SK-MEL-5 (cell line): ENCODE measurements around the gene MED29. TPM values are rescaled to one million over a fixed set of nuclear protein-coding genes. Genes with fewer than 3 reads are reported as not detected.
A peak's percentile ranks its signal among the peaks of the same experiment; 100 is the strongest.

Experiments
- DNase-seq: peaks from one replicate; pipeline ENCODE4 v3.0.0-alpha.2; 2016; ENCODE audit warnings: low read depth, low spot score
- in situ Hi-C: cut with HindIII; loops from 2 replicates; pipeline ENCODE4 v1.10.0; 2016; ENCODE audit warnings: low sequenced_read_pairs, high pct_unique_total_duplicates, low pct_unique_long_range_greater_than_20kb
- total RNA-seq: library from RNA; depleted of rRNA; stranded (reverse); fragments of >200 nt; shearing (Covaris generic); gene quantifications from 2 replicates; pipeline ENCODE4 v1.2.3, GENCODE V29; 2014

The MED29 gene
- total RNA-seq, 1 experiment from 2014 or later: 23.2 TPM

DNA sequence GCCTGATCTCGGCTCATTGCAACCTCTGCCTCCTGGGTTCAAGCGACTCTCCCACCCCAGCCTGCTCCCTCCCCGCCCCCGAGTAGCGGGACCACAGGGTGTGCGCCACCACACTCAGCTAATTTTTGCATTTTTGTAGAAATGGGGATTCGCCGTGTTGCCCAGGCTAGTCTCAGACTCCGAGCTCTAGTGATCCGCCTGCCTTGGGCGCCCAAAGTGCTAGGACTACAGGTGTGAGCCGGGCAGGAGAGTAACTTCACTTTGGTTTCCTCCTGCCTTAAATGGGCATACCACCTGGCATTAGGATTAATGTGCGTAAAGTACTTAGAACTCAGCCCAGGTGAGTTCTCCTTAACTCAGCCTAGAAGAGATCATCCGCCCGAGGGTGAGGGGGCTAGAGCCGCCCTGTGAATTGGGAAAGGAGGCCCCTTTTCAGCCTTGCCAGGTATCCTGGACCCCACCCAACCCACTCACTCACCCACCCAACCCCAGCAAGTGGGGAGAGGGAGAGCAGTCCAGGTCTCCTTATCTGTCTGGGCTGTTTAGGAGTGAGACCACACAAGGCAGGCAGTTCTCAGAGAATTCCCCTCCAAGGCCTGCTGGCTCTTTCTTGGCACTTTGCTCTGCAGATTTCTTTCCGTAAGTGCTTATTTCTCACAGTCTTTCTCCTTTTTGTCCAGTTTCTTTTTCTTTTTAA is 14.2 kb downstream of the MED29 start:
- in situ Hi-C loops: no loop called here
- DNase-seq: no peak

DNA sequence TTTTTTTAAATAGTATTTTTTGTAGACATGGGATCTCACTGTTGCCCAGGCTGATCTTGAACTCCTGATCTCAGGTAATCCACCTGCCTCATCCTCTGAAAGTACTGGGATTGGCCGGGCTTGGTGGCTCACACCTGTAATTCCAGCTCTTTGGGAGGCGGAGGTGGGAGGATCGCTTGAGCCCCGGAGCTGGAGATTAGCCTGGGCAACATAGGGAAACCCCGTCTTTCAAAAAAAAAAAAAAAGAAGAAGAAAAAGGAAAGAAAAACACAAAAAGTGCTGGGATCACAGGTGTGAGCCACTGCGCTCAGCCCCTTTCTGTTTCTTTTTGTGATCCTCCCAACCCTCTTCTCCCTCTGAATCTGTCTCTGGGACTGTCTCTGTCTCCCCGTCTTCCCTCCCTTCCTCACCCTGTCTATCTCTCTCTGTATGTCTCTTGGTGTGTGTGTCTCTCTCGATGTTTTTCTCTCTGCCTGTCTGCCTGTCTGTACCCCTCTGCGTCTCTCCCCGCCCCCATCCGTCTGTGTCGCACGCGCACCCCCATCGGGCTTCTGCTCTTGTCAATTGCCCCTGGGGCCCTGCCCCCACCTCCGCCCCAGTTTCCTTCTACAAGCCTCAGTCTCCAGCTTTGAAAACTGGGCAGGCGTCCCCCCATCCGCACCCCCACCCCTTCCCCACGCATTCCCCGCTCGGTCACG is 14.9 kb downstream of the MED29 start:
- no peak for DNase-seq
- in situ Hi-C loops: no loop called here

DNA sequence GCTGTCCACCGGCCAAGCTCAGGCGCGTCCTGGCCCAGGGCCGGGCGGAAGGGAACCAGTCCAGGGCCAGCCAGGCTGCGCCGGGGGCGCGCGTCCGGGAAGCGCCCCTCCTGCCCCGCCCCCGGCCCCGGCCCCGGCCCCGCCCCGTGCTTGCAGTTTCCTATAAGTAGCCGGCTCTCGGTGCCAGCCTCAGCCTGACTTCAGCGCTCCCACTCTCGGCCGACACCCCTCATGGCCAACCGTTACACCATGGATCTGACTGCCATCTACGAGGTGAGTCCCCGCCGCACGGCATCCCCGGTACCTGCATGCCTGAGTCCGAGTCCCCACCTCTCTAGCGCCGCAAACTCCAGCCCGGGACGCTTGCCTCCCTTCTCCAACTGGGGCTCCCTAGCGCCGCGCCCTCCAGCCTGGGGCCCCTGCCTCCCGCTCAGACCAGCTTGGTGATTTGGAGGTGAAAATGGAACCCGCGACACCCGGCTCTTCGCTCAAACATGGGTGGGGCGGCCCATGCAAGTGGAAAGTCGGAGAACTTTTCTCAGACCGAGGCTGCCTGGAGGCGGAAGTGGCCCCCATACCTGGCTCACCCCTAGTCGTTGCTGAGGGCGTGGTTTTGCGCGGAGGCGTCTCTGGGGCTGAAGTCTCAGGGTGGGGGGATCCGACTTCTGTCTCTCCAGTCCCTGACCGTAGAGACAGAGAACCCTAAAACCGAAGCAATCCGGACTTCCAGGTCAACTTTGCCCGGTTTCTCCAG is 15.7 kb downstream of the MED29 start, which contains the start of gene ZFP36:
Gene ZFP36 (plus strand): TSS at position 192 of the 754 bp plus-strand sequence. CDS start 58 bp downstream, at position 250.
- in situ Hi-C loops: no loop called here
- DNase-seq: peak; percentile 73

DNA sequence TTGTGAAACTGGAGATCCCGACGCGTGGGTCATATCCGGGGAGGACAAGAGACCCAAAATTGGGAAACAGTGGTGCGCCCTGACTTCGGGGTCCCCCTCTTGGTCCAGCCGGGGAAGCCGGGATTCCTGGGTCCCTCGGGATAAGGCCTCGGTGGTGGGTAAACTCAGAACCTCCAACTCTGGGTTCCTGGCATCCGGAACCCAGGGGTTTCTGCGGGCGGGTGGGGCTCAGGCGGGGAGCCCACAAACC is 16.2 kb downstream of the MED29 start:
- in situ Hi-C loops: no loop called here
- DNase-seq: no peak

DNA sequence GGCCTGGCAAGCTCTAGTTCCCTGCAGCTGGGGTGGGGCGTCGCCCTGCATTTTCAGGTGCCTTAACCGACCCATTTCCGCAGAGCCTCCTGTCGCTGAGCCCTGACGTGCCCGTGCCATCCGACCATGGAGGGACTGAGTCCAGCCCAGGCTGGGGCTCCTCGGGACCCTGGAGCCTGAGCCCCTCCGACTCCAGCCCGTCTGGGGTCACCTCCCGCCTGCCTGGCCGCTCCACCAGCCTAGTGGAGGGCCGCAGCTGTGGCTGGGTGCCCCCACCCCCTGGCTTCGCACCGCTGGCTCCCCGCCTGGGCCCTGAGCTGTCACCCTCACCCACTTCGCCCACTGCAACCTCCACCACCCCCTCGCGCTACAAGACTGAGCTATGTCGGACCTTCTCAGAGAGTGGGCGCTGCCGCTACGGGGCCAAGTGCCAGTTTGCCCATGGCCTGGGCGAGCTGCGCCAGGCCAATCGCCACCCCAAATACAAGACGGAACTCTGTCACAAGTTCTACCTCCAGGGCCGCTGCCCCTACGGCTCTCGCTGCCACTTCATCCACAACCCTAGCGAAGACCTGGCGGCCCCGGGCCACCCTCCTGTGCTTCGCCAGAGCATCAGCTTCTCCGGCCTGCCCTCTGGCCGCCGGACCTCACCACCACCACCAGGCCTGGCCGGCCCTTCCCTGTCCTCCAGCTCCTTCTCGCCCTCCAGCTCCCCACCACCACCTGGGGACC is 16.6 kb downstream of the MED29 start:
- DNase-seq: no peak
- in situ Hi-C loops: no loop called here

DNA sequence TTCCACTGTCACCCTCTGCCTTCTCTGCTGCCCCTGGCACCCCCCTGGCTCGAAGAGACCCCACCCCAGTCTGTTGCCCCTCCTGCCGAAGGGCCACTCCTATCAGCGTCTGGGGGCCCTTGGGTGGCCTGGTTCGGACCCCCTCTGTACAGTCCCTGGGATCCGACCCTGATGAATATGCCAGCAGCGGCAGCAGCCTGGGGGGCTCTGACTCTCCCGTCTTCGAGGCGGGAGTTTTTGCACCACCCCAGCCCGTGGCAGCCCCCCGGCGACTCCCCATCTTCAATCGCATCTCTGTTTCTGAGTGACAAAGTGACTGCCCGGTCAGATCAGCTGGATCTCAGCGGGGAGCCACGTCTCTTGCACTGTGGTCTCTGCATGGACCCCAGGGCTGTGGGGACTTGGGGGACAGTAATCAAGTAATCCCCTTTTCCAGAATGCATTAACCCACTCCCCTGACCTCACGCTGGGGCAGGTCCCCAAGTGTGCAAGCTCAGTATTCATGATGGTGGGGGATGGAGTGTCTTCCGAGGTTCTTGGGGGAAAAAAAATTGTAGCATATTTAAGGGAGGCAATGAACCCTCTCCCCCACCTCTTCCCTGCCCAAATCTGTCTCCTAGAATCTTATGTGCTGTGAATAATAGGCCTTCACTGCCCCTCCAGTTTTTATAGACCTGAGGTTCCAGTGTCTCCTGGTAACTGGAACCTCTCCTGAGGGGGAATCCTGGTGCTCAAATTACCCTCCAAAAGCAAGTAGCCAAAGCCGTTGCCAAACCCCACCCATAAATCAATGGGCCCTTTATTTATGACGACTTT is 17.4 kb downstream of the MED29 start:
- peak; percentile 41 for DNase-seq
- in situ Hi-C loops: no loop called here

DNA sequence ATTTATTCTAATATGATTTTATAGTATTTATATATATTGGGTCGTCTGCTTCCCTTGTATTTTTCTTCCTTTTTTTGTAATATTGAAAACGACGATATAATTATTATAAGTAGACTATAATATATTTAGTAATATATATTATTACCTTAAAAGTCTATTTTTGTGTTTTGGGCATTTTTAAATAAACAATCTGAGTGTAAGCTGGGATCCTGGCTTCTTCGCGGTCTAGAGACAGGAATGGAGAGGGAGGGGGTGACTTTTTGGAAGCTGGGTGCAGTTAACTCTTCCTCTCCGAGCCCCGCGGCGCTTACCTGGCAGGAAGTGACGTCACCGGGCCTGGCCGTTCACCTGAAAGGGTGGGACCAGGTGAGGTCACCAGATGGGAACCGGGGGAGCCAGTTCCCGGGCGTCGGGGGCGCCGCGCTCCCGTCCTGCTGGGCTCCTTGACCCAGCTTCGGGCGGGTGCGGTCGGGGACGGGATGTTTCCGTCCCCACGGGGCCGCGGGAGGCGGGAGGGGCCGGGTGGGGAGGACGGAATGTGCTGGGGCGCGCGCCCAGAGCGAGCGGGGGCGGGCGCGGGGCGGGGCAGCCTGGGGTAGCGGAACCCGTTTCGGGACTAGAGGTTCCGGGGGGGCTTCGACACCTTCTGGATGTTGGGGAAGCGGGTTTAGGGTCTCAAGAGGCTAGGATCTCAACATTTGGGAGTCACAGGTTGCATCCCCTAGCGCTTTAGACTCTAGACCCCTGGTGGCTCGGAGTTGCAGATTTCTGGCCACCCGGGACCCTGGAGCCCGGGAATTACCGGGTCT is 18.2 kb downstream of the MED29 start:
- in situ Hi-C loops: no loop called here
- DNase-seq: no peak

DNA sequence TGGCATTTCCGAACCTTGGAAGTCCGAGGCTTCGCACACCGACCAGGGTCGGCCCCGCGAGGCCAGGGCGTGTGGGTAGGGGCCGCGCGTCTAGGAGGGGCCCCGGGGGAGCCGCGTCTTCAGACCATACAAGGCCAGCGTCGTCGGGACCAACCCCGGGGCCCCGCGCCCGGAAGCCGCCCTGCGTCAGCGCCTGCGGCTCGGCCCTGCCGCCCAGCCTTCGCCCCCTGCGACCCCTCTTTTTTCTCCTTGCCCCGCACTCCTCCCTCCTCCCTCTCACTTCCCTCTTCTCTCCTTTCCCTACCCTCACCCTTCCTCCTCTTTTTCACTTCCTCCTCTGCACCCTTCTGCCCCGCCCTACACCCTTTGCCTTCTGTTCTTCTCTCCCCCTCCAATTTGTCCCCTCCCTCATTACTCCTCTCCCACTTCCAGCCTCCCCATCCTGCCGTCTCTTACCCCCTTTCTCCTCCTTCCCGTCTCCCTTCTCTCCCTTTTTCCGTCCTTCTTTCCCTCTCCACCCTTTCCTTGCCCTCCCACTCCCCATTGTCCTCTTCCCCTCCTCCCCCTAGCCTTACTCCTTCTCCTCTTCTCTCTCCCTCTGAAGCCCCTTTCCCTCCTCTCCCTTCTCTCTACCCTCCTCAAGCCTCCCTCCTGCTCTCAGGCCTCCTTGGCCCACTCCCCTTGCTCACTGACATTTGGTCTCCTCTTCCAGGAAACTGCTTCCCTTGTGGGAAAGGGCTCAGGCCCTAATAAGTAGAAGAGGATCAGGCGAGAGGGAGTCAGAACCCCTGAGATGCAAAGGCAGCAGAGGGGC is 19.0 kb downstream of the MED29 start:
- DNase-seq: no peak

DNA sequence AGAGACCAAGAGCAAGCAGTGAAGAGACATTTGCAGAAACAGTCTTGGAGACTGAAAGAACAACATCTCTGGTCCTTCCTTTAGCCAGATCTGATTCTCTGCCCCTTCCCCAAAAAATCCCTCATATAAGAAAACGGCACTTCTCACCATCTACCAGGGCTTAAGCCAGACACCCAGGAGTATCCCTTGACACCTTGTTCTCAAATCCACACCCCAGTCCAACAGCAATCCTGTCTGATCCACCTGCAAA is 19.6 kb downstream of the MED29 start:
- in situ Hi-C loops: no loop called here

More for the DNA sequence above, 19.0 kb downstream of the MED29 start:
- in situ Hi-C loops: no loop called here

DNA sequence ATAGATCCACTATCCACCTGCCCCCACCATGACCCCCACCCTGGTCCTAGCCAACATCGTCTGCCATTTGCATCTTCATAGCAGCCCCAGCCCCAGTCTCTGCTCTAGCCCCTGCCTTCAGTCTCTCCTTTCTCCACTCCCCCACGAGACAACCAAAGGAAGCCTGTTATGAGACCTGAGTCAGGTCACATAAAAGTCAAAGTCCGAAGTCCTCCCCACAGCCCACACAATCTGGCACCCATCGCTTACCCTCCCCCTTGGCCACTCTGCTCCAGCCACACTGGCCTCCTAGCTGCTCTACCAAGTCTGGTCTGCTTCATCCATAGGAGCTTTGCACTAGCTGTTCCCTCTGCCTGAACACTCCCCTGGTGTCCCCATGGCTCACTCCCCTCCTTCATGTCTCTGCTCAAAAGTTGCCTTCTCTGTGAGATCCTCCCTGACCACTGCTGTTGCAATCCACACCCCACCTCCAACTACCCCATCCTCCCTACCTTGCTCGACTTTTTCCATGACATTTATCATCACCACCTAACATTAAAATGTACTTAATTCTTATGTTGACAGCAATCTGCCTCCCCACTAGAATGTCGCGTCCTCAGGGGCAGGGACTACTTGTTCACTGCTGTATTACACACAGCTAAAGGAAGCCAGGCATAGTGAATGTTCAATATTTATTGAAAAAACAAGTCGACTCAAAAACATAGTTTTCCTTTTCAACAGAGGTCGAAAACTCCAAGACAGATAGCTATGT is 20.1 kb downstream of the MED29 start:
- in situ Hi-C loops: no loop called here
- no peak for DNase-seq

More for the DNA sequence above, 19.6 kb downstream of the MED29 start:
- no peak for DNase-seq

DNA sequence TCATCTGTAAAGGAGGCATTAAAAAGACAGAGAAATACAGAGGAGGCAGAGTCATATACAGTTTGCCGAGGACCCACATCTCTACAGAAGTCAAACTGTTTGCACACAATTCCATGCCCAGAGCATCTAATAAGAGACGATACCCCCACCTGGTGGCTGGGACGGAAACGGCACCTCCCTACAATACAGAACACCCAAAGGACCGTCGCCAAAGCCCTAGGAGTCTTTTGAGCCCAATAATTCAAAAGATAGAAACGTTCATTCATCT is 20.6 kb downstream of the MED29 start:
- peak; percentile 91 for DNase-seq
- in situ Hi-C loops: no loop called here

DNA sequence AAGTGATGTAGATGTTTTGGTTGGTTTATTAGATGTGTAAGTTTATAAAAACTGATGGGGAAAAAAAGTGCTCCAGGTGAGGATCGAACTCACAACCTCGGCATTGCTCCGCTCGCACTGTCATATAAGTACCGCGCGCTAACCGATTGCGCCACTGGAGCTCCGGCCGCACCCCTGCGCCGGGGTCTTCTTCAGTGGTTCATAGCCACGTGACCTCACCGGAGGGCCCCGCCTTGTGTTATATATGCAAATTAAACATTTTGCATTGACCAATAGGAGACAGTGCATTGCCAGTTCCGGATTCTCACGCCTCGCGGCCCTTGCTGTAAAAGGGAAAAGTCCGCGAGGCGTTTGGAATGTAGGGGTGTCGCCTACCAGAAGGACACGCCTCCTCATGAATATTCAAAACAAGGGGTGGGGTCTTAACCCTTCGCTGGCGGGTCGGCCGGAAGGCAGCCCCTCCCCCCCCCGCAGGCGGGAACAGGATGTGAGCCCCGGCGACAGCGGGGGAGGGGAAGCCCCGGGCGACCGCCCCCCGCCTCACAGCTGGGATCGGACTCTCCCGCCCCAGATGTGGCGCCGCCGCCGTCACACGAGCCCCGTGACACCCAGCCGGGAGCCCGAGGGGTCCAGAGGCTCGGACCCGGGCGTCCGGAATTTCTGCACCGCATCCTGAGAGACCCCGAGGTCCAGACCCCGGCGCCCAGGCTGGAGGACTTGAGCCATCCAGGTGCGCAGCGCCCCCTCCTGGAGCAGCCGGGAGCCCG is 21.1 kb downstream of the MED29 start, which contains the start of gene PLEKHG2:
Gene PLEKHG2 (plus strand): TSS at position 570 of the 767 bp plus-strand sequence. CDS start 1,418 bp downstream, outside the sequence.
- in situ Hi-C loops: no loop called here
- peak; percentile 99 for DNase-seq

DNA sequence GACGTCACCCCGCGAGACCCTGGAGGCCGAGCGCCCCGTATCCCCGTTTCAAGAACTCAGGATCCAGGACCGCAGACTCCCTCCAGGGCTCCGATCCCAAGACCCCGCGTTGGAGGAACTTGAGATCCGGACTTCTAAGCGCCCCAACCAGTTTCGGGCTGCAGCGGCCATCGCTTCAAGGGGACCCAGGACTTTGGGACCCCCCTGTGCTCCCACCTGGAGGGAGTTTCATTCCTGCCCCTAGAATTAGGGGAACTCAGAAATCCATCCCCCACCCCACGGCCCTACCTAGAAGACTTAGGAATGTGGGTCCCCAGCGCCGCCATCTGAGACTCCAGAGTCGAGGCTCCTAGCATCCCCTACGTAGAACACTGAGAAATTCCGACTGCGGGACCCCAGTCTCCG is 21.7 kb downstream of the MED29 start:
- no peak for DNase-seq
- in situ Hi-C loops: no loop called here

DNA sequence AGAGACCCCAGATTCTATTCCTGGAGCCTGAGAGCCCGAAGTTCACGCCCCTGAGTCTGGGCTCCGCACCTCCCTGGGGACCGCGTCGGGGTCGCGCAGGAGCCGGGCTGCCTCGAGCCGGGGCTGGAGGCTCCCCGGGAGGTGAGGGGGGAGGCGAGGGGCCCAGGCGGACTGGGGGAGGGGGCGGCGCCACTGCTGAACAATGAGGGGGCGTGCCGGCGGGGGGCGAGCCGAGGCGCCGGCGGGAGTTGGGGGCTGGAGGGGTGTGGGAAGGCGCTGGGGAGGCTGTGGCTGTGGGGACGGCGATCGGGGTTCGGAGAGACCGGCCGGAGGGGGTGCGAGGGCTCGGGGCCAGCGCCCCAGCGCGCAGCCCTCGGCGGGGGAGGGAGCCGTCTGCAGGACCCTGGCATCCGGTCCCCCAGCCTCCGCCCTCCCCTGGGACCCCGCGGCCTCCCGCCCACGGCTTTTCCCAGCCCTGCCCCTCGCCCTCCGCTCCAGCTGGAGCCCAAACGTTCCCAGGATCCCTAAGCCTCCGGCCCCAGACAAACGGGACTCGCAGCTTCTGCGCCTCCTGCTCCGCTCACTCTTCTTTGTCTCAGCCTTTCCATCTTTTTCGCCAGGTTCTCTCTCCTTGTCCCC is 22.2 kb downstream of the MED29 start:
- no peak for DNase-seq
- in situ Hi-C loops: no loop called here
